Middle frontal gyrus (tissue), 1 donor: Measurements from ENCODE around the gene SELENON.
"Not testable (repeated sequence)": the region's sequence is repeated elsewhere in the genome, so short reads cannot be mapped to it uniquely, and the experiment has no call there.

Source experiments
- DNase-seq: peaks from one replicate; pipeline ENCODE4 v3.0.0-alpha.2; 2015; ENCODE audit warnings: low spot score; ENCODE audit errors: extremely low spot score

SELENON gene

GRCh38 chr1:25828491-25828890 is 28.5 kb downstream of the SELENON start:
- no peak for DNase-seq

GRCh38 chr1:25829046-25829445 is 29.1 kb downstream of the SELENON start:
- DNase-seq, result no peak

GRCh38 chr1:25831569-25832196 is 31.7 kb downstream of the SELENON start:
- DNase-seq, result no peak

- no peak for DNase-seq
Observed at GRCh38 chr1:25832336-25833037, 32.5 kb downstream of the SELENON start.

- DNase-seq, result no peak
Observed at GRCh38 chr1:25833158-25833557, 33.2 kb downstream of the SELENON start.

GRCh38 chr1:25834894-25835293 is 34.9 kb downstream of the SELENON start:
- no peak for DNase-seq

- DNase-seq, result no peak
Observed at GRCh38 chr1:25836695-25837094, 36.7 kb downstream of the SELENON start.

GRCh38 chr1:25837262-25837875 is 37.4 kb downstream of the SELENON start:
- DNase-seq, result no peak

- DNase-seq, result not testable (repeated sequence)
Observed at GRCh38 chr1:25839808-25840207, 39.8 kb downstream of the SELENON start.

- DNase-seq, result no peak
Observed at GRCh38 chr1:25843483-25843882, 43.5 kb downstream of the SELENON start.

GRCh38 chr1:25844536-25845337 is 44.7 kb downstream of the SELENON start:
- no peak for DNase-seq

- no peak for DNase-seq
Observed at GRCh38 chr1:25845664-25846063, 45.7 kb downstream of the SELENON start.

GRCh38 chr1:25847929-25848328 is 47.9 kb downstream of the SELENON start:
- DNase-seq, result no peak

- DNase-seq, result no peak
Observed at GRCh38 chr1:25848531-25848930, 48.5 kb downstream of the SELENON start.

- DNase-seq, result no peak
Observed at GRCh38 chr1:25854554-25854953, 54.6 kb downstream of the SELENON start.

- no peak for DNase-seq
Observed at GRCh38 chr1:25856856-25857255, 56.9 kb downstream of the SELENON start.

- DNase-seq, result no peak
Observed at GRCh38 chr1:25858494-25858893, 58.5 kb downstream of the SELENON start.

- peak; percentile 61 for DNase-seq
Observed at GRCh38 chr1:25858906-25859789, 59.2 kb downstream of the SELENON start, which contains the start of gene AUNIP. Gene AUNIP, minus strand, starts transcription at chr1:25859457. Its CDS starts 100 bp downstream, at chr1:25859357.

- DNase-seq, result no peak
Observed at GRCh38 chr1:25861316-25862286, 61.6 kb downstream of the SELENON start.
